ENCODE measurements around the gene TECTA. TPM values are rescaled to one million over a fixed set of nuclear protein-coding genes. Genes with fewer than 3 reads are reported as not detected.

The TECTA gene
- polyA plus RNA-seq, 1 experiment: 0.76 TPM

DNA sequence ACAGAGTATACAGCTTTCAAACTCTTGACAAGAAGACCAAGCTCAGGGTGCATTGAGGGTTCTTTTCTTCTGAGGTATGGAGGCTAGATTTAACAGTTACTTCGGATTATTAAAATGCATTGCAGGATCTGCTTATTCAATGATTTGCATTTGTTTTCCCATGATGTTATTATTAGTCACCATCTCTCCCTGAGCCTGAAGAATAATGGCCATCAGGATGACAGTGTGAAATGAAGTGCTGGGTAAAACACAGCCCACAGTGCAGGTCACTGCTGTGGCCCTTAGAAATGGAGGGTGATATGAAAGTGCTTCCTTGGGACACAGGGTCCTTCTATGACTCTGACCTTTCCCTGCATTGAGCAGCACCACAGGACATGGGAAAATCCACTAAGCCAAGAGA is 40.0 kb downstream of the TECTA start:
- CTCF ChIA-PET: no interaction called here
- Histone ChIP-seq H3K27me3 (ENCODE audit: control insufficient read depth, insufficient read depth, low read length) (no peaks in the 10 kb centered on the region), H3K4me3 (ENCODE audit: low read depth, low read length) (no peak overlapping the region), H3K36me3 (ENCODE audit: control insufficient read depth, insufficient read depth, low read length) (no peaks in the 10 kb centered on the region)
- no peak for TF ChIP-seq CTCF (IDR thresholded peaks at IDR 0.05; ENCODE audit: insufficient read depth, low read depth, low read length)
- POLR2A ChIA-PET: no interaction called here
- DNase-seq (ENCODE audit: low read depth): no peak

DNA sequence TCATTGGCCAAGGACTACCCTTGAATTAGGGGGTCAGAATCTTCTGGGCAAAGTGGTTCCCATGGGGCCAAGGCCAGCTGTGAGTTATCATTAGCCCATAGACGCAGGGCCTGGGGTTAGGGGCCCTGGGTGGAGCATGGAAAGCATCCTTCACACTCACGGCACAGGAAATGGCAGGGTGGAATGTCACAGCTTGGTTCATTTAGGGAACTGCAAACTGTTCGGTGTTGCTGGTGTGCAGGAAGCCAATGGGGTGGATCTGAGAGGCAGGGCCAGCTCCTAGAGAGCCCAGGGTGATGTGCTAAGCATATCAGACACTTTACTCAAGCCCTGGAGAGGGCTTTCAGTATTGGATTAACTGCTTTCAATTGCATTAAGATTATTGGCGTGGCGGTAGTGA is 42.9 kb downstream of the TECTA start:
- H3K4me3 ChIP-seq (ENCODE audit: low read depth, low read length): no peak overlapping the region
- no peak for TF ChIP-seq CTCF (IDR thresholded peaks at IDR 0.05; ENCODE audit: insufficient read depth, low read depth, low read length)
- no peak for DNase-seq (ENCODE audit: low read depth)
- H3K27me3 ChIP-seq (ENCODE audit: control insufficient read depth, insufficient read depth, low read length): no peaks in the 10 kb centered on the region
- CTCF ChIA-PET: no interaction called here
- no peaks in the 10 kb centered on the region for H3K36me3 ChIP-seq (ENCODE audit: control insufficient read depth, insufficient read depth, low read length)
- POLR2A ChIA-PET: no interaction called here

DNA sequence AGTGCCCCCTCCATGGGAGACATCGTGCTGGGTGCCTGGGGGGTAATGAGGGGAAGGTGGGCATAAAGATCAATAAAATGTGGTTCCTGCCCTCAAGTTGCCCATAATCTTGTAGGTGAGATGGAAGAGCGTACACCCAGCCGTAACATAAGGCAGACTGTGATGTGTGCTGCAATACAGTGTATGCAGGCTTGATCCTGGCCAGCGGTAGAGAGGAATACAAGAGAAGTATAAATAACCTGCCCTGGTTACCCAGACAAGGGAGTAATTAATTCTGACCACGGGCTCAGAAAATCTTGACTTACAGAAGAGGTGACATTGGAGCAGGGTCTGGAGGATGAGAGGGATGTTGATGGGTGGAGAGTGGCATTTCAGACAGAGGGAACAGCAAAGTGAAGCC is 43.7 kb downstream of the TECTA start:
- no peak for TF ChIP-seq CTCF (IDR thresholded peaks at IDR 0.05; ENCODE audit: insufficient read depth, low read depth, low read length)
- no peak overlapping the region for H3K4me3 ChIP-seq (ENCODE audit: low read depth, low read length)
- no peaks in the 10 kb centered on the region for H3K27me3 ChIP-seq (ENCODE audit: control insufficient read depth, insufficient read depth, low read length)
- DNase-seq (ENCODE audit: low read depth): no peak
- ChIA-PET POLR2A (no interaction called here), CTCF (no interaction called here)
- no peaks in the 10 kb centered on the region for H3K36me3 ChIP-seq (ENCODE audit: control insufficient read depth, insufficient read depth, low read length)

- no peaks in the 10 kb centered on the region for H3K27me3 ChIP-seq (ENCODE audit: control insufficient read depth, insufficient read depth, low read length)
- DNase-seq (ENCODE audit: low read depth): no peak
- H3K36me3 ChIP-seq (ENCODE audit: control insufficient read depth, insufficient read depth, low read length): no peaks in the 10 kb centered on the region
- CTCF ChIA-PET: no interaction called here
- POLR2A ChIA-PET: no interaction called here
- no peak for TF ChIP-seq CTCF (IDR thresholded peaks at IDR 0.05; ENCODE audit: insufficient read depth, low read depth, low read length)
- no peak overlapping the region for H3K4me3 ChIP-seq (ENCODE audit: low read depth, low read length)
Observed at GRCh38 chr11:121145826-121146225, 44.8 kb downstream of the TECTA start.

- CTCF ChIA-PET: no interaction called here
- Histone ChIP-seq H3K27me3 (ENCODE audit: control insufficient read depth, insufficient read depth, low read length) (0 out of 2 replicates have a peak, but pooled peaks cover 1% of the 10 kb centered on the region), H3K4me3 (ENCODE audit: low read depth, low read length) (no peak overlapping the region), H3K36me3 (ENCODE audit: control insufficient read depth, insufficient read depth, low read length) (no peaks in the 10 kb centered on the region)
- no peak for TF ChIP-seq CTCF (IDR thresholded peaks at IDR 0.05; ENCODE audit: insufficient read depth, low read depth, low read length)
- POLR2A ChIA-PET: no interaction called here
- no peak for DNase-seq (ENCODE audit: low read depth)
Observed at GRCh38 chr11:121149116-121149515, 48.1 kb downstream of the TECTA start.
